Measurements from ENCODE around the gene CRELD1.

GRCh38 chr3:9940746-9941145, 7.1 kb downstream of the CRELD1 start:
- no peak for TF ChIP-seq CTCF (IDR thresholded peaks at IDR 0.05 in 2 of 3, conservative IDR thresholded peaks at IDR 0.05 in 1 of 3; ENCODE audit: control insufficient read depth in 2 of 3, extremely low read depth in 1 of 3, insufficient read depth in 1 of 3, low read depth in 3 of 3, low read length in 3 of 3)
- no peak for TF ChIP-seq TAF1 (IDR thresholded peaks at IDR 0.05; ENCODE audit: borderline replicate concordance, low read depth, low read length)
- no peak for TF ChIP-seq ESRRA (IDR thresholded peaks at IDR 0.05; ENCODE audit: low read length)
- no peak for TF ChIP-seq RAD21 (IDR thresholded peaks at IDR 0.05; ENCODE audit: insufficient read depth, low read depth, low read length)
- no peak for TF ChIP-seq ATF2 (IDR thresholded peaks at IDR 0.05; ENCODE audit: low read length)
- TF ChIP-seq CHD1 (IDR thresholded peaks at IDR 0.05; ENCODE audit: low read depth, low read length): no peak
- TF ChIP-seq CEBPB (IDR thresholded peaks at IDR 0.05; ENCODE audit: borderline replicate concordance in 1 of 2, low read depth in 2 of 2, low read length in 2 of 2): no peak
